ENCODE data around the gene PDK1.
"Not testable (repeated sequence)": the region's sequence is repeated elsewhere in the genome, so short reads cannot be mapped to it uniquely, and the experiment has no call there.

PDK1 gene

GRCh38 chr2:172555522-172556283, at the start of gene PDK1:
PDK1 (plus strand) TSS chr2:172556090; CDS start chr2:172556151, 61 bp downstream.
- peak; percentile 82 to 89 for DNase-seq (ENCODE audit: low read depth in 1 of 2, low spot score in 1 of 2)

GRCh38 chr2:172507199-172507598, 48.7 kb upstream of the PDK1 start:
- no peak for DNase-seq (ENCODE audit: low read depth in 1 of 2, low spot score in 1 of 2)

- no peak for DNase-seq (ENCODE audit: low read depth in 1 of 2, low spot score in 1 of 2)
These were observed 45.8 kb upstream of the PDK1 start for GRCh38 chr2:172510088-172510487.

GRCh38 chr2:172510548-172510947, 45.3 kb upstream of the PDK1 start:
- DNase-seq (ENCODE audit: low read depth in 1 of 2, low spot score in 1 of 2), result no peak

GRCh38 chr2:172512810-172513523, 42.9 kb upstream of the PDK1 start:
- DNase-seq (ENCODE audit: low read depth in 1 of 2, low spot score in 1 of 2), result no peak

GRCh38 chr2:172513524-172513900, 42.4 kb upstream of the PDK1 start:
- DNase-seq (ENCODE audit: low read depth in 1 of 2, low spot score in 1 of 2), result no peak

- no peak for DNase-seq (ENCODE audit: low read depth in 1 of 2, low spot score in 1 of 2)
These were observed 41.8 kb upstream of the PDK1 start for GRCh38 chr2:172513935-172514586.

- no peak for DNase-seq (ENCODE audit: low read depth in 1 of 2, low spot score in 1 of 2)
These were observed 39.6 kb upstream of the PDK1 start for GRCh38 chr2:172516299-172516698.

GRCh38 chr2:172518995-172519394, 36.9 kb upstream of the PDK1 start:
- DNase-seq (ENCODE audit: low read depth in 1 of 2, low spot score in 1 of 2), result no peak

- no peak for DNase-seq (ENCODE audit: low read depth in 1 of 2, low spot score in 1 of 2)
These were observed 30.3 kb upstream of the PDK1 start for GRCh38 chr2:172525601-172526000.

GRCh38 chr2:172531309-172531708, 24.6 kb upstream of the PDK1 start:
- no peak for DNase-seq (ENCODE audit: low read depth in 1 of 2, low spot score in 1 of 2)

GRCh38 chr2:172532461-172532860, 23.4 kb upstream of the PDK1 start:
- DNase-seq (ENCODE audit: low read depth in 1 of 2, low spot score in 1 of 2), result not testable (repeated sequence)

- DNase-seq (ENCODE audit: low read depth in 1 of 2, low spot score in 1 of 2), result no peak
These were observed 22.2 kb upstream of the PDK1 start for GRCh38 chr2:172533687-172534086.

- no peak for DNase-seq (ENCODE audit: low read depth in 1 of 2, low spot score in 1 of 2)
These were observed 20.8 kb upstream of the PDK1 start for GRCh38 chr2:172535119-172535518.

- not testable (repeated sequence) for DNase-seq (ENCODE audit: low read depth in 1 of 2, low spot score in 1 of 2)
These were observed 18.0 kb upstream of the PDK1 start for GRCh38 chr2:172537851-172538250.

GRCh38 chr2:172539767-172540166, 16.1 kb upstream of the PDK1 start:
- DNase-seq (ENCODE audit: low read depth in 1 of 2, low spot score in 1 of 2), result no peak

- no peak for DNase-seq (ENCODE audit: low read depth in 1 of 2, low spot score in 1 of 2)
These were observed 15.5 kb upstream of the PDK1 start for GRCh38 chr2:172540421-172540820.

GRCh38 chr2:172545408-172546075, 10.3 kb upstream of the PDK1 start:
- DNase-seq (ENCODE audit: low read depth in 1 of 2, low spot score in 1 of 2), result no peak

- DNase-seq (ENCODE audit: low read depth in 1 of 2, low spot score in 1 of 2), result no peak
These were observed 6.8 kb upstream of the PDK1 start for GRCh38 chr2:172549131-172549530.

- not testable (repeated sequence) for DNase-seq (ENCODE audit: low read depth in 1 of 2, low spot score in 1 of 2)
These were observed 6.1 kb upstream of the PDK1 start for GRCh38 chr2:172549802-172550201.

- DNase-seq (ENCODE audit: low read depth in 1 of 2, low spot score in 1 of 2), result no peak
These were observed 5.5 kb upstream of the PDK1 start for GRCh38 chr2:172550419-172550818.

- no peak for DNase-seq (ENCODE audit: low read depth in 1 of 2, low spot score in 1 of 2)
These were observed 4.6 kb upstream of the PDK1 start for GRCh38 chr2:172551271-172551670.
